Glutamatergic neuron (in vitro differentiated cells): Measurements from ENCODE around the gene CCDC3. TPM values are rescaled to one million over a fixed set of nuclear protein-coding genes. Genes with fewer than 3 reads are reported as not detected.

ENCODE experiments used
- total RNA-seq: library from RNA; stranded (reverse); fragmentation: NEBNext Ultra II Directional; extraction: Animal tissue kit (Norgen Biotek cat#: 25700); gene quantifications from one replicate; pipeline ENCODE4 v1.2.1, GENCODE V29; 2021; ENCODE audit not compliant: unreplicated experiment

CCDC3 gene
- total RNA-seq, 1 donor from 2014 or later, result 13.8 TPM

Other genes starting within 250 kb of the CCDC3 start
- gene OPTN, start 98.5 kb upstream of the CCDC3 start, total RNA-seq, result 90.6 TPM
- gene MCM10, start 159.8 kb upstream of the CCDC3 start, total RNA-seq, result 5.0 TPM
- gene UCMA, start 232.7 kb upstream of the CCDC3 start, total RNA-seq, result not detected